Neural cell (in vitro differentiated cells): Measurements from ENCODE around the gene TMEM17. TPM values are rescaled to one million over a fixed set of nuclear protein-coding genes. Genes with fewer than 3 reads are reported as not detected.

Experiments used
- H2AFZ ChIP-seq: fragments of 200-600, 300-800 bp; sonication (generic), shearing (Covaris generic); 2 replicates; pipeline ENCODE4 v1.6.0; 2014; ENCODE audit warnings: low read depth, mild to moderate bottlenecking, antibody characterized with exemption, low read length, moderate library complexity
- H3F3A ChIP-seq: fragments of 200-600 bp; shearing (Covaris generic); 2 replicates; pipeline ENCODE4 v1.6.1; 2016; ENCODE audit warnings: mild to moderate bottlenecking, moderate library complexity, mixed read lengths, antibody characterized with exemption, low read length; ENCODE audit not compliant: insufficient read depth, poor library complexity, severe bottlenecking
- H3K27ac ChIP-seq: fragments of 200-600, 300-800 bp; sonication (generic), shearing (Covaris generic); 2 replicates; pipeline ENCODE4 v1.5.1; 2014; ENCODE audit warnings: mild to moderate bottlenecking, low read length, moderate library complexity
- H3K27me3 ChIP-seq: fragments of 300-800, 200-600 bp; sonication (generic), shearing (Covaris generic); 2 replicates; pipeline ENCODE4 v1.6.0; 2014; ENCODE audit warnings: mild to moderate bottlenecking, low read depth, low read length, moderate library complexity; ENCODE audit not compliant: insufficient read depth
- H3K36me3 ChIP-seq: fragments of 300-800, 200-600 bp; sonication (generic), shearing (Covaris generic); 2 replicates; pipeline ENCODE4 v1.5.1; 2014; ENCODE audit warnings: mild to moderate bottlenecking, antibody characterized with exemption, low read length, moderate library complexity; ENCODE audit not compliant: insufficient read depth
- H3K4me2 ChIP-seq: fragments of 300-800, 200-600 bp; sonication (generic), shearing (Covaris generic); 2 replicates; pipeline ENCODE4 v1.6.0; 2014; ENCODE audit warnings: mild to moderate bottlenecking, low read length
- H3K4me3 ChIP-seq: fragments of 300-800, 200-600 bp; sonication (generic), shearing (Covaris generic); 2 replicates; pipeline ENCODE4 v1.5.1; 2014; ENCODE audit warnings: mild to moderate bottlenecking, low read length, moderate library complexity
- H3K79me2 ChIP-seq: fragments of 200-600 bp; shearing (Covaris generic); replicated peaks from 2 replicates; pipeline ENCODE4 v1.6.0; 2014; ENCODE audit warnings: mild to moderate bottlenecking, low read length, moderate library complexity; ENCODE audit not compliant: insufficient read depth
- H3K9ac ChIP-seq: fragments of 300-800, 200-600 bp; sonication (generic), shearing (Covaris generic); 2 replicates; pipeline ENCODE4 v1.6.1; 2016; ENCODE audit warnings: mild to moderate bottlenecking, low read length, mixed read lengths
- H3K9me2 ChIP-seq: fragments of 200-600 bp; shearing (Covaris generic); 2 replicates; pipeline ENCODE4 v1.6.1; 2016; ENCODE audit warnings: mild to moderate bottlenecking, low read length, mixed read lengths; ENCODE audit not compliant: insufficient read depth
- H3K9me3 ChIP-seq: fragments of 200-600, 300-800 bp; sonication (generic), shearing (Covaris generic); 2 replicates; pipeline ENCODE4 v1.6.1; 2016; ENCODE audit warnings: mild to moderate bottlenecking, mixed run types, low read length, moderate library complexity, mixed read lengths
- H4K20me1 ChIP-seq: fragments of 200-600 bp; shearing (Covaris generic); 2 replicates; pipeline ENCODE4 v1.6.1; 2016; ENCODE audit warnings: mild to moderate bottlenecking, mixed run types; ENCODE audit not compliant: insufficient read depth
- EP300 ChIP-seq: fragments of 450-650 bp; conservative IDR thresholded peaks from 2 replicates; pipeline ENCODE4 v1.6.1; 2014; ENCODE audit warnings: antibody characterized with exemption, mild to moderate bottlenecking, moderate library complexity; ENCODE audit not compliant: poor library complexity, severe bottlenecking
- EZH2 ChIP-seq: fragments of 200-600, 300-800 bp; shearing (Covaris generic), sonication (generic); IDR thresholded peaks from 2 replicates; pipeline ENCODE4 v1.6.1; 2014; ENCODE audit warnings: antibody characterized with exemption, low read length, borderline replicate concordance, mild to moderate bottlenecking; ENCODE audit not compliant: insufficient read depth, poor library complexity, severe bottlenecking
- MXI1 ChIP-seq: fragments of 450-650 bp; conservative IDR thresholded peaks from 2 replicates; pipeline ENCODE4 v1.6.1; 2014; ENCODE audit warnings: antibody characterized with exemption, mild to moderate bottlenecking; ENCODE audit not compliant: poor library complexity, severe bottlenecking
- POLR2AphosphoS5 ChIP-seq: IDR thresholded peaks from 2 replicates; pipeline ENCODE4 v1.6.1; 2012
- RAD21 ChIP-seq: fragments of 450-650 bp; conservative IDR thresholded peaks from 2 replicates; pipeline ENCODE4 v1.6.1; 2014; ENCODE audit warnings: antibody characterized with exemption, mild to moderate bottlenecking, moderate library complexity
- SMC3 ChIP-seq: fragments of 450-650 bp; conservative IDR thresholded peaks from 2 replicates; pipeline ENCODE4 v1.6.1; 2014; ENCODE audit warnings: antibody characterized with exemption, mild to moderate bottlenecking, moderate library complexity; ENCODE audit not compliant: poor library complexity
- TAF1 ChIP-seq: IDR thresholded peaks from 2 replicates; pipeline ENCODE4 v1.6.1; 2012; ENCODE audit warnings: low read depth
- polyA plus RNA-seq: library from polyadenylated mRNA; depleted of rRNA; stranded (reverse); fragments of >200 nt; gene quantifications from 2 replicates; pipeline ENCODE4 v1.2.3, GENCODE V29; 2014
- TF ChIP-seq, protein P1 (sequence below): IDR thresholded peaks from 2 replicates; pipeline ENCODE4 v1.6.1; 2012; ENCODE audit warnings: borderline replicate concordance
- TF ChIP-seq, protein P2 (sequence below): fragments of 450-650 bp; IDR thresholded peaks from 2 replicates; pipeline ENCODE4 v1.5.1; 2014; ENCODE audit warnings: antibody characterized with exemption, mild to moderate bottlenecking, moderate library complexity; ENCODE audit not compliant: poor library complexity, severe bottlenecking

TMEM17 gene
- polyA plus RNA-seq, 1 donor from 2014 or later, result 8.6 TPM

DNA sequence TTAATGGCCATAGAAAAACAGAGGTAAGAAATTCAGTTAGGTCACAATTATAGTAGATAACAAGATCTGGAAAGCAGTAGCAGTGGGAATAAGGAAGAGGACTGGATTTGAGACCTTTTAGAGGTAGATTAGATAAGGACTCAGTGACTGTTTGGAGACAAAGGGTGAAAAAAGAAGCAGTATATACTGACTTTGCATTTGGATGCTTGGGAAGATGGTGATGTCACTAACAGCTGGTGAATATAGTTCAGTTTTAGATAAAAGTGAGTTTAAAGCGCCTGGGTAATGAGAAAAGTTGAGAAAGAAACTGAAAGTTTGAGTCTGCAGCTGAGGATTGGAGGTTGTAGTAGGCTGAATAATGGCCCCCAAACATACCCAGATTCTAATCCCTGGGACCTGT is 32.8 kb upstream of the TMEM17 start:
- no peak overlapping the region for H3K4me3 ChIP-seq
- no peak overlapping the region for H3K4me2 ChIP-seq
- H3K27ac ChIP-seq, result no peak overlapping the region
- H4K20me1 ChIP-seq, result no peaks in the 10 kb centered on the region
- H3K9me3 ChIP-seq, result no peaks in the 10 kb centered on the region
- H2AFZ ChIP-seq, result no peak overlapping the region
- H3K9me2 ChIP-seq, result no peaks in the 10 kb centered on the region
- H3K79me2 ChIP-seq, result no peaks in the 10 kb centered on the region
- no peaks in the 10 kb centered on the region for H3K36me3 ChIP-seq
- H3K27me3 ChIP-seq, result no peaks in the 10 kb centered on the region
- TF ChIP-seq EP300 (no peak), EZH2 (no peak), POLR2AphosphoS5 (no peak), MXI1 (no peak), TAF1 (no peak)
- TF ChIP-seq, protein P1, sequence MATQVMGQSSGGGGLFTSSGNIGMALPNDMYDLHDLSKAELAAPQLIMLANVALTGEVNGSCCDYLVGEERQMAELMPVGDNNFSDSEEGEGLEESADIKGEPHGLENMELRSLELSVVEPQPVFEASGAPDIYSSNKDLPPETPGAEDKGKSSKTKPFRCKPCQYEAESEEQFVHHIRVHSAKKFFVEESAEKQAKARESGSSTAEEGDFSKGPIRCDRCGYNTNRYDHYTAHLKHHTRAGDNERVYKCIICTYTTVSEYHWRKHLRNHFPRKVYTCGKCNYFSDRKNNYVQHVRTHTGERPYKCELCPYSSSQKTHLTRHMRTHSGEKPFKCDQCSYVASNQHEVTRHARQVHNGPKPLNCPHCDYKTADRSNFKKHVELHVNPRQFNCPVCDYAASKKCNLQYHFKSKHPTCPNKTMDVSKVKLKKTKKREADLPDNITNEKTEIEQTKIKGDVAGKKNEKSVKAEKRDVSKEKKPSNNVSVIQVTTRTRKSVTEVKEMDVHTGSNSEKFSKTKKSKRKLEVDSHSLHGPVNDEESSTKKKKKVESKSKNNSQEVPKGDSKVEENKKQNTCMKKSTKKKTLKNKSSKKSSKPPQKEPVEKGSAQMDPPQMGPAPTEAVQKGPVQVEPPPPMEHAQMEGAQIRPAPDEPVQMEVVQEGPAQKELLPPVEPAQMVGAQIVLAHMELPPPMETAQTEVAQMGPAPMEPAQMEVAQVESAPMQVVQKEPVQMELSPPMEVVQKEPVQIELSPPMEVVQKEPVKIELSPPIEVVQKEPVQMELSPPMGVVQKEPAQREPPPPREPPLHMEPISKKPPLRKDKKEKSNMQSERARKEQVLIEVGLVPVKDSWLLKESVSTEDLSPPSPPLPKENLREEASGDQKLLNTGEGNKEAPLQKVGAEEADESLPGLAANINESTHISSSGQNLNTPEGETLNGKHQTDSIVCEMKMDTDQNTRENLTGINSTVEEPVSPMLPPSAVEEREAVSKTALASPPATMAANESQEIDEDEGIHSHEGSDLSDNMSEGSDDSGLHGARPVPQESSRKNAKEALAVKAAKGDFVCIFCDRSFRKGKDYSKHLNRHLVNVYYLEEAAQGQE, result no peak
- no peaks in the 10 kb centered on the region for H3F3A ChIP-seq
- H3K9ac ChIP-seq, result no peak overlapping the region

DNA sequence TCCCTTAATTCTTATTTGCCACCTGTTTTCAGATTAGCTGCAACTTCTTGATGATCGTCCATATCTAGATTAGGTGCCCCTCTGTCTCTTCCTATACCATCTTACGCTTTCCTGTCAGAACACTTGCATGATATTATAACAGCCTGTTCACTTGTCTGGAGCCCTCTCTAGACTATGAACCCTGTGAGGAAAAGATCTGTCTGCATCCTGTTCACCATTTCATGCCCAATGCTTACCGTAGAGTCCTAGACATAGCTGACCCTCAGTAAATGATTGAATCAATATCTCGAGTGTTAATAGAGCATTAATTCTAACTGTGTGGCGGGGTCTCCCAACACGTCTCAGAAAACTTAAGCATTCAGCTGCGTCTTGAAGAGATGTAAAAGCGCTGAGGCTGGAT is 31.8 kb upstream of the TMEM17 start:
- no peaks in the 10 kb centered on the region for H3K79me2 ChIP-seq
- no peak overlapping the region for H3K4me2 ChIP-seq
- H2AFZ ChIP-seq, result no peak overlapping the region
- H3K36me3 ChIP-seq, result no peaks in the 10 kb centered on the region
- no peak overlapping the region for H3K27ac ChIP-seq
- H3K4me3 ChIP-seq, result no peak overlapping the region
- TF ChIP-seq MXI1 (no peak), EP300 (no peak), SMC3 (no peak), POLR2AphosphoS5 (no peak), RAD21 (no peak), TAF1 (no peak), EZH2 (no peak)
- TF ChIP-seq, protein P2, sequence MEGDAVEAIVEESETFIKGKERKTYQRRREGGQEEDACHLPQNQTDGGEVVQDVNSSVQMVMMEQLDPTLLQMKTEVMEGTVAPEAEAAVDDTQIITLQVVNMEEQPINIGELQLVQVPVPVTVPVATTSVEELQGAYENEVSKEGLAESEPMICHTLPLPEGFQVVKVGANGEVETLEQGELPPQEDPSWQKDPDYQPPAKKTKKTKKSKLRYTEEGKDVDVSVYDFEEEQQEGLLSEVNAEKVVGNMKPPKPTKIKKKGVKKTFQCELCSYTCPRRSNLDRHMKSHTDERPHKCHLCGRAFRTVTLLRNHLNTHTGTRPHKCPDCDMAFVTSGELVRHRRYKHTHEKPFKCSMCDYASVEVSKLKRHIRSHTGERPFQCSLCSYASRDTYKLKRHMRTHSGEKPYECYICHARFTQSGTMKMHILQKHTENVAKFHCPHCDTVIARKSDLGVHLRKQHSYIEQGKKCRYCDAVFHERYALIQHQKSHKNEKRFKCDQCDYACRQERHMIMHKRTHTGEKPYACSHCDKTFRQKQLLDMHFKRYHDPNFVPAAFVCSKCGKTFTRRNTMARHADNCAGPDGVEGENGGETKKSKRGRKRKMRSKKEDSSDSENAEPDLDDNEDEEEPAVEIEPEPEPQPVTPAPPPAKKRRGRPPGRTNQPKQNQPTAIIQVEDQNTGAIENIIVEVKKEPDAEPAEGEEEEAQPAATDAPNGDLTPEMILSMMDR, result no peak
- TF ChIP-seq, protein P1, result no peak
- no peaks in the 10 kb centered on the region for H3K9me3 ChIP-seq
- H3F3A ChIP-seq, result no peaks in the 10 kb centered on the region
- H3K9me2 ChIP-seq, result no peaks in the 10 kb centered on the region
- H3K27me3 ChIP-seq, result no peaks in the 10 kb centered on the region
- no peak overlapping the region for H3K9ac ChIP-seq
- H4K20me1 ChIP-seq, result no peaks in the 10 kb centered on the region
